Fibroblast of skin of abdomen (primary cell): ENCODE measurements around the gene CASZ1.

Experiments used
- DNase-seq: peaks from one replicate; pipeline ENCODE4 v3.0.0-alpha.2; 2013

CASZ1 gene

GRCh38 chr1:10667861-10668761, 128.3 kb downstream of the CASZ1 start:
- DNase-seq, result no peak

- no peak for DNase-seq
These were observed 130.3 kb downstream of the CASZ1 start for GRCh38 chr1:10665930-10666850.

GRCh38 chr1:10665226-10665625, 131.2 kb downstream of the CASZ1 start:
- no peak for DNase-seq

DNA sequence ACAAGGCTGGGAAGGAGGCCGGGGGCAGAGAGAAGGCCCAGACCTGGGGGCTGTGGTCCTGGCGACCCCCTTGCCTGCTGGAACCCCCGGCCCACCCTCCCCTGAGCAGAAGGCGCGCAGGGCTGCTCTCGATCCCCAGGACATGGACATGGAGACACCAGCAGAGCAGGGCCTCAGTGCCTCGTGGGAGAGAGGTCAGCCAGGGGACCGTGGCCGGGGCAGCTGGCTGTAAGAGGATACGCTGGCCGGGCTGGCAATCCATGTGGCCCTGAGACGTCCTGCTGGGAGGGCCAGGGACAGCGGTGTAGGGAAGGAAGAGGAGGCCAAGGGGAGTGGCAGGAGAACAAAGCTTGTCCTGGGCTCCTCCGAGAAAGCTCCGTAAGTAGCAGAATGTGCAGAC, 132.2 kb downstream of the CASZ1 start:
- DNase-seq, result no peak

- no peak for DNase-seq
These were observed 132.8 kb downstream of the CASZ1 start for GRCh38 chr1:10663678-10664035.

- DNase-seq, result no peak
These were observed 133.4 kb downstream of the CASZ1 start for GRCh38 chr1:10662824-10663677.

DNA sequence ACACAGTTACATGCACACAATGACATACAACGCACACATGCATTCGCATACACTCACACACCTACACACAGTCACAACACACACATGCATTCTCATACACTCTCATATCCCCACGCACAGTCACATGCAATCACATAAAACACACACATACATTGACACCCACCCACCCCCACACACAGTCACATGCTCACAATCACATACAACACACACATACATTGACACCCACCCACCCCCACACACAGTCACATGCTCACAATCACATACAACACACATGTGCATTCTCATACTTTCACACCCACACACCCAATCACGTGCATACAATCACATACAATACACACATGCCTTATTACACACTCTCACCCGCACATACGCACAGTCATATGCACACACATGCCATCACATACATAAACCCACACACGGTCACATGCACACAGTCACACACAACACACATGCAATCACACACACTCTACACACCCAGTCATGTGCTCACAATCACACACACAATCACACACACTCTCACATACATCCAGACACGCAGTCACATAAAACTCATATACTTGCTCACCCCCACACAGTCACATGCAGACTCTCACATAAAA, 134.3 kb downstream of the CASZ1 start:
- no peak for DNase-seq

- DNase-seq, result no peak
These were observed 135.0 kb downstream of the CASZ1 start for GRCh38 chr1:10661453-10661852.

GRCh38 chr1:10659646-10660540, 136.6 kb downstream of the CASZ1 start:
- DNase-seq, result no peak

- DNase-seq, result no peak
These were observed 137.2 kb downstream of the CASZ1 start for GRCh38 chr1:10659218-10659617.

DNA sequence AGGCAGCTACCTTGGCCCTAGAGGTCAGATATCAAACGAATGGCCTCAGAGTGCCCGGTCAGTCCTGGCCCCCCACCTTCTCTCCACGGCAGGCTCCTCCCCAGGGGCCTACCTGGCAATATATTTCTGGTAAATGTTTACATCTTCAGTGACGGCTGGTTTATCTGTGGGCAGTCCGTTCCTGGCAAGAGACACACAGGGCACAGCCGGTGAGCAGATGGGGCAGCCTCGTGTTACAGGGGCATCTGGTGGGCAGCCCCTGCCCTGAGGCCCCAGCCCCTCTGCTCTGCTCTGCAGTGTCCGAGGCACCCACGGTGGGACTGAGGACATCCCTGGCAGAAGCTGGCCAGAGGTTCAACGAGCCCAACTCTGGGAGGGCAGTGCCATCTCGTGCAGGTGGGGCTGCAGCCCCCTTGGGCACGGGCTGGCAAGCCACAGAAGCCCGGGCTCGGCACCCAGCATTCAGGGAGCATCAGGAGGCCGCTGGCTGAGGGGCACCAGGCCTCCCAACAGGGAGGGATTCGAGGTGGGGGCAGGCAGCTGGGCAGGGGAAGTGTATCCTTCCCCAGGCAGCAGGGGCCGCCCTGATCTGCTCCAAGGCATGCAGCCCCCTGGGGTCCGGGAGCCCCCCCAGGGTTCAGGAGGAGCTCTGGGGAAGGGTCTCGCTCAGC, 137.9 kb downstream of the CASZ1 start:
- no peak for DNase-seq

DNA sequence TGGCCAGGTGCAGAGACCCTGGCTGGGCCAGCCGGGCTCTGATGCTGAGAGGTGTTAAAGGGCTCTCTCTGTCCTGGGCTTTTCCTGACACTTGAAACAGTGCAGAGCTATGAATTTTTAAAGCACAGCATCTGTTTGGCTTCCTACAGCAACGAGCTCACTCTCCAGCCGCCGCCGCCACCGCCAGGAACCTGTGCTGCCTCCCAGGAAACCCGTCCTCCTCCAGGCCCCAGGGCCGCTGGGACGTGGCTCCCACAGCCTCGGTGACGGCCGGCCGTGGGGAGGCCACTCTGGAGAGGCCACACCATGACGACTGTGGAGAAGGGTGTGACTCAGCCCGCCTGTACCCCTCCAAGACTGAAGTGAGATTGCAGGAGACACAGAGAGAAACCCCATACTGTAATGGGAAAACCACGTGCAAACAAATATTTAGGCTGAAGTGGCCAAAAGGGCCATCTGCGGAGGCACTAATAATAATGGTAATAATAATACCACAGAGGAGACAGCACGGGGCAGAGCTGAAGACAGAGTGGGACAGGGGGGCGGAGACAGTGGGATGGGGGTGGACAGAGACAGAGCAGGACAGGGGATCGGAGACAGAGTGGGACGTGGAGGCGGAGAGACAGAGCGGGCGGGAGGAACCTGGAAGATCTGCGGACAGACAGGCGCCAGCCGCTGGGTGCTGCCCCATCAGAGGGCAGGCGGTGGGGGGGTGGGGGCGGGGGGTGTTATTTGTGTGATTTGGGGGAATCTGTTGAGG, 139.2 kb downstream of the CASZ1 start:
- DNase-seq, result no peak

GRCh38 chr1:10656431-10656830, 140.0 kb downstream of the CASZ1 start:
- DNase-seq, result no peak

- DNase-seq, result no peak
These were observed 141.4 kb downstream of the CASZ1 start for GRCh38 chr1:10655002-10655401.

GRCh38 chr1:10653370-10654125, 142.9 kb downstream of the CASZ1 start:
- DNase-seq, result no peak

GRCh38 chr1:10652626-10653025, 143.8 kb downstream of the CASZ1 start:
- DNase-seq, result no peak

GRCh38 chr1:10651793-10652192, 144.7 kb downstream of the CASZ1 start:
- DNase-seq, result no peak

DNA sequence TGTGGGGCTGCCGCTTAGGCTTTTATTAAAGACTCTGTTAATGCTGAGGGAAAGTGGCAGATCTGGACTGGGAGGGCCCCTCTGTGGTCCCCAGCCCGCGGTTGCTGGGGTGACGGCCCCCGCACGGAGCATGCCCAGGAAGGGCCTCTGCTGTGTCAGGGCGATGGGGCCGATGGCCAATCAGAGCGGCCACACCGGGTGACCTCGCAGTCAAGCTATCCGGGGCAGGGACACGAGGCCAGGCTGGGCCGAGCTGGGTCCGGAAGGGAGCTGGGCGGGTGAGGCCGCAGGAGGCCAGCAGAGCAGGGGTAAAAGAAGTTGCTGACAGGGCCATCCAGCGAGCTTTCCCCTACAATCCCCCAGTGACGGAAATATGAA, 145.1 kb downstream of the CASZ1 start:
- no peak for DNase-seq
